H9 (cell line): ENCODE data around the gene FAM222B. TPM values are rescaled to one million over a fixed set of nuclear protein-coding genes. Genes with fewer than 3 reads are reported as not detected.

Source experiments
- DNase-seq: peaks from one replicate; pipeline ENCODE4 v3.0.0-alpha.2; 2017
- H2AFZ ChIP-seq: one replicate; pipeline ENCODE4 v1.6.1; 2013; ENCODE audit warnings: mild to moderate bottlenecking, low read length, control low read depth, moderate library complexity
- H2AK5ac ChIP-seq: 2 replicates; pipeline ENCODE4 v1.6.1; 2013; ENCODE audit warnings: low read length, control low read depth, mixed read lengths; ENCODE audit not compliant: insufficient read length
- H2BK120ac ChIP-seq: one replicate; pipeline ENCODE4 v1.6.1; 2013; ENCODE audit warnings: low read depth, mild to moderate bottlenecking, low read length, control low read depth, inconsistent platforms; ENCODE audit not compliant: poor library complexity, severe bottlenecking
- H2BK12ac ChIP-seq: 2 replicates; pipeline ENCODE4 v1.6.1; 2013; ENCODE audit warnings: low read length, control low read depth, mixed read lengths, low read depth; ENCODE audit not compliant: insufficient read length
- H2BK15ac ChIP-seq: 2 replicates; pipeline ENCODE4 v1.6.1; 2013; ENCODE audit warnings: low read depth, low read length, control low read depth
- H2BK20ac ChIP-seq: one replicate; pipeline ENCODE4 v1.6.1; 2013; ENCODE audit warnings: low read depth, mild to moderate bottlenecking, low read length, control low read depth, inconsistent platforms; ENCODE audit not compliant: poor library complexity, severe bottlenecking
- H2BK5ac ChIP-seq: 2 replicates; pipeline ENCODE4 v1.6.1; 2013; ENCODE audit warnings: low read length, control low read depth, mixed read lengths; ENCODE audit not compliant: insufficient read length
- H3K14ac ChIP-seq: 2 replicates; pipeline ENCODE4 v1.6.1; 2013; ENCODE audit warnings: low read length, control low read depth; ENCODE audit not compliant: insufficient read depth
- H3K18ac ChIP-seq: 2 replicates; pipeline ENCODE4 v1.6.1; 2013; ENCODE audit warnings: low read depth, mild to moderate bottlenecking, mixed read lengths, low read length, control low read depth; ENCODE audit not compliant: insufficient read length
- H3K23ac ChIP-seq: 2 replicates; pipeline ENCODE4 v1.6.1; 2013; ENCODE audit warnings: low read length, control low read depth, mixed read lengths, low read depth; ENCODE audit not compliant: insufficient read length
- H3K23me2 ChIP-seq: 2 replicates; pipeline ENCODE4 v1.6.1; 2013; ENCODE audit warnings: low read depth, mild to moderate bottlenecking, mixed read lengths, low read length, control low read depth; ENCODE audit not compliant: insufficient read length, poor library complexity, severe bottlenecking
- H3K27ac ChIP-seq: 2 replicates; pipeline ENCODE4 v1.5.1; 2013; ENCODE audit warnings: low read length, control low read depth, mixed read lengths, low read depth; ENCODE audit not compliant: insufficient read length
- H3K27me3 ChIP-seq: 2 replicates; pipeline ENCODE4 v1.6.1; 2013; ENCODE audit warnings: low read length, control low read depth, inconsistent platforms; ENCODE audit not compliant: insufficient read depth
- H3K4ac ChIP-seq: 2 replicates; pipeline ENCODE4 v1.6.1; 2013; ENCODE audit warnings: low read depth, mild to moderate bottlenecking, control low read depth, inconsistent platforms, low read length, moderate library complexity
- H3K4me1 ChIP-seq: 2 replicates; pipeline ENCODE4 v1.6.1; 2013; ENCODE audit warnings: low read length, control low read depth, inconsistent platforms; ENCODE audit not compliant: insufficient read depth
- H3K4me2 ChIP-seq: 2 replicates; pipeline ENCODE4 v1.6.1; 2013; ENCODE audit warnings: low read length, control low read depth, mixed read lengths; ENCODE audit not compliant: insufficient read length, insufficient read depth
- H3K56ac ChIP-seq: 2 replicates; pipeline ENCODE4 v1.6.1; 2013; ENCODE audit warnings: low read depth, mild to moderate bottlenecking, mixed read lengths, low read length, control low read depth; ENCODE audit not compliant: insufficient read length
- H3K79me1 ChIP-seq: 2 replicates; pipeline ENCODE4 v1.6.1; 2013; ENCODE audit warnings: low read depth, mild to moderate bottlenecking, moderate library complexity, low read length, control low read depth, inconsistent platforms; ENCODE audit not compliant: insufficient read depth, poor library complexity, severe bottlenecking
- H3K79me2 ChIP-seq: 2 replicates; pipeline ENCODE4 v1.6.1; 2013; ENCODE audit warnings: low read length, control low read depth, inconsistent platforms; ENCODE audit not compliant: insufficient read depth
- H3K9ac ChIP-seq: 2 replicates; pipeline ENCODE4 v1.6.1; 2013; ENCODE audit warnings: low read length, control low read depth, mixed read lengths; ENCODE audit not compliant: insufficient read length; ENCODE audit errors: extremely low read depth
- H3K9me3 ChIP-seq: one replicate; pipeline ENCODE4 v1.6.1; 2013; ENCODE audit warnings: low read depth, low read length, inconsistent platforms; ENCODE audit not compliant: control insufficient read depth
- H3T11ph ChIP-seq: one replicate; pipeline ENCODE4 v1.6.1; 2013; ENCODE audit warnings: mild to moderate bottlenecking, low read length, control low read depth, inconsistent platforms
- H4K20me1 ChIP-seq: one replicate; pipeline ENCODE4 v1.6.1; 2013; ENCODE audit not compliant: control insufficient read depth, insufficient read length, insufficient read depth
- H4K5ac ChIP-seq: 2 replicates; pipeline ENCODE4 v1.6.1; 2013; ENCODE audit warnings: low read depth, mild to moderate bottlenecking, mixed read lengths, low read length, control low read depth; ENCODE audit not compliant: insufficient read length
- H4K8ac ChIP-seq: replicated peaks from 2 replicates; pipeline ENCODE4 v1.6.1; 2013; ENCODE audit warnings: low read length, control low read depth, mixed read lengths, low read depth; ENCODE audit not compliant: insufficient read length
- H4K91ac ChIP-seq: 2 replicates; pipeline ENCODE4 v1.6.1; 2013; ENCODE audit warnings: low read depth, mild to moderate bottlenecking, moderate library complexity, mixed read lengths, low read length, control low read depth; ENCODE audit not compliant: insufficient read length
- H3K27ac Mint-ChIP-seq, 3 experiments: 2 replicates in 2 of 3; 3 replicates in 1 of 3; pipeline ENCODE4 v1.8.0; 2020 to 2021; ENCODE audit warnings: mixed read lengths in 3 of 3, mild to moderate bottlenecking in 1 of 3, moderate library complexity in 1 of 3
- H3K27me3 Mint-ChIP-seq: 2 replicates; pipeline ENCODE4 v1.8.0; 2021; ENCODE audit warnings: low read depth, mild to moderate bottlenecking, moderate library complexity, mixed read lengths
- H3K36me3 Mint-ChIP-seq, 3 experiments: 2 replicates in 2 of 3; 3 replicates in 1 of 3; pipeline ENCODE4 v1.8.0; 2020 to 2021; ENCODE audit warnings: low read depth in 3 of 3, mixed read lengths in 3 of 3; ENCODE audit not compliant: insufficient read depth in 1 of 3
- H3K4me1 Mint-ChIP-seq, 2 experiments: 2 replicates each; pipeline ENCODE4 v1.8.0; 2020; ENCODE audit warnings: mixed read lengths in 2 of 2
- H3K4me3 Mint-ChIP-seq, 2 experiments: 2 replicates in 1 of 2; 3 replicates in 1 of 2; pipeline ENCODE4 v1.8.0; 2020 to 2021; ENCODE audit warnings: mild to moderate bottlenecking in 2 of 2, mixed read lengths in 2 of 2, moderate library complexity in 1 of 2
- H3K9me3 Mint-ChIP-seq, 2 experiments: 2 replicates in 1 of 2; 3 replicates in 1 of 2; pipeline ENCODE4 v1.8.0; 2020; ENCODE audit warnings: mild to moderate bottlenecking in 2 of 2, mixed read lengths in 2 of 2, moderate library complexity in 1 of 2
- CTCF ChIP-seq: fragments of 200-600 bp; sonication (generic); conservative IDR thresholded peaks from 3 replicates; pipeline ENCODE4 v1.8.0; 2021; ENCODE audit warnings: antibody characterized with exemption, mild to moderate bottlenecking
- WGBS: extraction: QIAGEN DNeasy Blood & Tissue Kit; methylation state at CpG from one replicate; pipeline ENCODE4 v1.1.7; 2013; ENCODE audit warnings: missing lambda C conversion rate, low lambda C conversion rate, mixed read lengths; ENCODE audit not compliant: insufficient read length; ENCODE audit errors: extremely low coverage; 5-methylcytosine and 5-hydroxymethylcytosine counted together
- total RNA-seq: library from RNA; stranded (reverse); gene quantifications from 2 replicates; pipeline ENCODE4 v1.2.1, GENCODE V29; 2021

Gene FAM222B
- total RNA-seq, 1 experiment from 2014 or later = 76.1 TPM

GRCh38 chr17:28777178-28777577, 65.4 kb downstream of the FAM222B start:
- Mint-ChIP-seq H3K4me3 (no peak overlapping the region), H3K27ac (peak overlapping the region in 2 of 3 experiments; percentile 36 to 71; a peak in 1 of 7 replicates), H3K27me3 (no peaks in the 10 kb centered on the region), H3K36me3 (peaks cover 26 to 41% (median 33%) of the 10 kb centered on the region in 3 experiments; a peak in 6 of 7 replicates), H3K9me3 (no peaks in the 10 kb centered on the region), H3K4me1 (peaks cover 0 to 10% of the 10 kb centered on the region in 2 experiments; a peak in 2 of 4 replicates)
- H3K27me3 ChIP-seq = no peaks in the 10 kb centered on the region
- no peak overlapping the region for H3K23ac ChIP-seq
- H3K4ac ChIP-seq = no peak overlapping the region
- H3K79me1 ChIP-seq = no peaks in the 10 kb centered on the region
- no peaks in the 10 kb centered on the region for H3K23me2 ChIP-seq
- WGBS = no CpG with 5 or more reads among the region's 1 CpG
- H3K27ac ChIP-seq = no peak overlapping the region
- no peak overlapping the region for H4K91ac ChIP-seq
- H3K14ac ChIP-seq = no peak overlapping the region
- DNase-seq = no peak
- no peak overlapping the region for H2AFZ ChIP-seq
- no peak overlapping the region for H2AK5ac ChIP-seq
- no peak overlapping the region for H2BK20ac ChIP-seq
- H3K56ac ChIP-seq = no peak overlapping the region
- H3K4me2 ChIP-seq = no peak overlapping the region
- peaks cover 10% of the 10 kb centered on the region; the same call in 1 of the 2 replicates for H3K79me2 ChIP-seq
- no peak overlapping the region for H2BK15ac ChIP-seq
- H3K4me1 ChIP-seq = no peaks in the 10 kb centered on the region
- no peaks in the 10 kb centered on the region for H4K20me1 ChIP-seq
- H4K5ac ChIP-seq = no peak overlapping the region
- H4K8ac ChIP-seq = no peak overlapping the region
- H3T11ph ChIP-seq = no peak overlapping the region
- no peak overlapping the region for H3K9ac ChIP-seq
- H2BK5ac ChIP-seq = no peak overlapping the region
- no peaks in the 10 kb centered on the region for H3K9me3 ChIP-seq
- H2BK120ac ChIP-seq = no peak overlapping the region
- H2BK12ac ChIP-seq = no peak overlapping the region
- no peak overlapping the region for H3K18ac ChIP-seq
- TF ChIP-seq CTCF = no peak
